Measurements from ENCODE around the gene DENND4B. TPM values are rescaled to one million over a fixed set of nuclear protein-coding genes. Genes with fewer than 3 reads are reported as not detected.

DENND4B gene
- 60.6 TPM for total RNA-seq
- 13.2 TPM for polyA plus RNA-seq (ENCODE audit: insufficient read depth, low read depth, low replicate concordance)
- long read RNA-seq, donor 1: 0 reads
- long read RNA-seq, donor 2, partial matches to known transcripts: 0 of 1 reads
- long read RNA-seq, donor 2, other reads (novel, unspliced or antisense): 0 of 1 reads
- long read RNA-seq, donor 3: 0 reads
- long read RNA-seq, donor 4, partial matches to known transcripts: 0 of 1 reads
- long read RNA-seq, donor 4, other reads (novel, unspliced or antisense): 0 of 1 reads
- long read RNA-seq, donor 5: 0 reads
- long read RNA-seq, donor 6, partial matches to known transcripts: 0 of 1 reads
- long read RNA-seq, donor 6, other reads (novel, unspliced or antisense): 0 of 1 reads
- long read RNA-seq, donor 7, partial matches to known transcripts: 14 of 23 reads
- long read RNA-seq, donor 7, other reads (novel, unspliced or antisense): 9 of 23 reads
- long read RNA-seq, donor 8: 0 reads
- long read RNA-seq, donor 9: 0 reads
- long read RNA-seq, donor 10, partial matches to known transcripts: 0 of 4 reads
- long read RNA-seq, donor 10, other reads (novel, unspliced or antisense): 0 of 4 reads

- H3K9me3 ChIP-seq (ENCODE audit: control insufficient read depth in 2 of 3, insufficient read depth in 1 of 3, low read length in 3 of 3): no peaks in the 10 kb centered on the region
- TF ChIP-seq CTCF (IDR thresholded peaks at IDR 0.05; ENCODE audit: borderline replicate concordance, extremely low read depth, insufficient read depth): peak; percentile 91
- peak within 1 kb of the TSS; percentile 58 to 83 (median 65) for H3K4me3 ChIP-seq (ENCODE audit: low read length in 3 of 3)
- H3K36me3 ChIP-seq (ENCODE audit: control insufficient read depth in 2 of 3, insufficient read depth in 3 of 3, low read length in 3 of 3): peaks cover 2 to 35% (median 11%) of the 10 kb centered on the region in 3 donors
- H3K4me1 ChIP-seq (ENCODE audit: control insufficient read depth in 2 of 3, insufficient read depth in 2 of 3, low read depth in 1 of 3, low read length in 3 of 3): peaks cover 0 to 16% (median 3%) of the 10 kb centered on the region in 3 donors
- FAIRE-seq (no peak), DNase-seq (peak; percentile 84 to 95 (median 89))
- no peaks in the 10 kb centered on the region for H3K27me3 ChIP-seq (ENCODE audit: control insufficient read depth, insufficient read depth, low read length)
- intact Hi-C loops (cut with DNase I): no loop called here
- H3K27ac ChIP-seq (ENCODE audit: low read depth in 2 of 2, low read length in 2 of 2): peak within 1 kb of the TSS; percentile 86 to 90
- H3K9ac ChIP-seq (ENCODE audit: low read length in 3 of 3): peak within 1 kb of the TSS; percentile 25 to 80 (median 75)
These were observed at the start of gene DENND4B for GRCh38 chr1:153946622-153947241. TSS of gene DENND4B (minus strand) at chr1:153946718. CDS start at chr1:153944374, 2,344 bp downstream.

GRCh38 chr1:153995640-153996039, 49.1 kb upstream of the DENND4B start:
- Histone ChIP-seq H3K4me1 (ENCODE audit: control insufficient read depth in 2 of 3, insufficient read depth in 2 of 3, low read depth in 1 of 3, low read length in 3 of 3) (peaks cover 6 to 15% (median 11%) of the 10 kb centered on the region in 3 donors), H3K9me3 (ENCODE audit: control insufficient read depth in 2 of 3, insufficient read depth in 1 of 3, low read length in 3 of 3) (no peaks in the 10 kb centered on the region), H3K9ac (ENCODE audit: low read length in 3 of 3) (no peak overlapping the region), H3K27ac (ENCODE audit: low read depth in 2 of 2, low read length in 2 of 2) (no peak overlapping the region), H3K36me3 (ENCODE audit: control insufficient read depth in 2 of 3, insufficient read depth in 3 of 3, low read length in 3 of 3) (peaks cover 6 to 16% (median 6%) of the 10 kb centered on the region in 3 donors), H3K4me3 (ENCODE audit: low read length in 3 of 3) (no peak overlapping the region), H3K27me3 (ENCODE audit: control insufficient read depth, insufficient read depth, low read length) (no peaks in the 10 kb centered on the region)
- DNase-seq (no peak), FAIRE-seq (no peak)
- TF ChIP-seq CTCF (IDR thresholded peaks at IDR 0.05; ENCODE audit: borderline replicate concordance, extremely low read depth, insufficient read depth): no peak
- intact Hi-C loops (cut with DNase I): no loop called here

GRCh38 chr1:153995202-153995601, 48.7 kb upstream of the DENND4B start:
- Histone ChIP-seq H3K9me3 (ENCODE audit: control insufficient read depth in 2 of 3, insufficient read depth in 1 of 3, low read length in 3 of 3) (no peaks in the 10 kb centered on the region), H3K36me3 (ENCODE audit: control insufficient read depth in 2 of 3, insufficient read depth in 3 of 3, low read length in 3 of 3) (peaks cover 6 to 16% (median 6%) of the 10 kb centered on the region in 3 donors), H3K4me3 (ENCODE audit: low read length in 3 of 3) (no peak overlapping the region), H3K27me3 (ENCODE audit: control insufficient read depth, insufficient read depth, low read length) (no peaks in the 10 kb centered on the region), H3K27ac (ENCODE audit: low read depth in 2 of 2, low read length in 2 of 2) (no peak overlapping the region), H3K4me1 (ENCODE audit: control insufficient read depth in 2 of 3, insufficient read depth in 2 of 3, low read depth in 1 of 3, low read length in 3 of 3) (peaks cover 6 to 15% (median 11%) of the 10 kb centered on the region in 3 donors), H3K9ac (ENCODE audit: low read length in 3 of 3) (no peak overlapping the region)
- intact Hi-C loops (cut with DNase I): no loop called here
- no peak for FAIRE-seq
- no peak for DNase-seq
- no peak for TF ChIP-seq CTCF (IDR thresholded peaks at IDR 0.05; ENCODE audit: borderline replicate concordance, extremely low read depth, insufficient read depth)

Data from kidney (tissue), 22 donors.